Measurements from ENCODE around the gene LFNG.
"Not testable (repeated sequence)": the region's sequence is repeated elsewhere in the genome, so short reads cannot be mapped to it uniquely, and the experiment has no call there.

LFNG gene

DNA sequence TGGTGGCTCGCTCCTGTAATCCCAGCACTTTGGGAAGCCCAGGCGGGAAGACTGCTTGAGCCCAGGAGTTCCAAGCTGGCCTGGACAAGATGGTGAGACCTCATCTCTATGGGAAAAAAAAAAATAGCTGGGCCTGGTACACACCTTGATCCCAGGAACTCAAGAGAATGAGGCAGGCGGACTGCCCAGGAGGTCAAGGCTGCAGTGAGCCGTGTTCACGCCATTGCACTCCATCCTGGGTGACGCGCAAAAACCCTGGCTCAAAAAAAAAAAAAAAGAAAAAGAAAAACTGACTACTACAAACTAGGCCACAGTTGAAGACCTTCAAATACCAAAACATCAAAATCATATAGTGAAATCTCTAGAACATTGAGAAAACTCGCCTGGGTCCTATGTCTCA, 31.8 kb downstream of the LFNG start:
- DNase-seq: no peak

GRCh38 chr7:2553108-2553507, 33.5 kb downstream of the LFNG start:
- DNase-seq: no peak

DNA sequence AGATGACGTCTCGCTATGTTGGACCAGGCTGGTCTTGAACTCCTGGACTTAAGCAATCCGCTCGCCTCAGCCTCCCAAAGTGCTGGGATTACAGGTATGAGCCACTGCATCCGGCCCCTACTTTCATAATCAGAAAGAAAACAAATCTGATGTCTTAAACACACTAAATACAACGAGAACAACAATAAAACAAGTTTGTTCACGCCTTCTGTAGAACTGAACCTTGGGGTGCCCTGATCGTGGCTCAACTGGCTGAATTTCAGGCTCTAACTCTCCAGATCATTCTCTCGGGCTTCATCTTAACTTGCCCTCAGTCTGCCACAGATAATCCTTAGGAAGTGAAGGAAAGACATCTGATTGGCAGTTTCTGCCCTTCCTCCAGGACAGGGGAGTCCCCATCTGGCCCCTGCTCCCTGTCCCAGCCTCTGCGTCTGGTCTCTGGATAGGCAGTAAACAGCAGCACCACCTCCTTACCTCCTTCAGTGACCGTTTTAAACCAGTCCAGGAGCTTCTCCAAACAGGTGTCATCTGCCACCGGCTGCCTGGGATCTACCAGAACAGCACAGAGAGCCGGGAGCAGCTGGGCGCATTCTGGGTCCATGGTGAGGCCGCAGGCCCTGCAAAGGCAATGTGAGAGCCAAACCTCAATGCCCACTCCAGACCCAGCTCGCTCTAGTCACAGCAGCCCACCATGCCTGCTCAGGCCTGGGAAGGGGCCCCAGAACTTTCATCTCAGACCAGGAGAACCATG, 34.4 kb downstream of the LFNG start:
- no peak for DNase-seq

DNA sequence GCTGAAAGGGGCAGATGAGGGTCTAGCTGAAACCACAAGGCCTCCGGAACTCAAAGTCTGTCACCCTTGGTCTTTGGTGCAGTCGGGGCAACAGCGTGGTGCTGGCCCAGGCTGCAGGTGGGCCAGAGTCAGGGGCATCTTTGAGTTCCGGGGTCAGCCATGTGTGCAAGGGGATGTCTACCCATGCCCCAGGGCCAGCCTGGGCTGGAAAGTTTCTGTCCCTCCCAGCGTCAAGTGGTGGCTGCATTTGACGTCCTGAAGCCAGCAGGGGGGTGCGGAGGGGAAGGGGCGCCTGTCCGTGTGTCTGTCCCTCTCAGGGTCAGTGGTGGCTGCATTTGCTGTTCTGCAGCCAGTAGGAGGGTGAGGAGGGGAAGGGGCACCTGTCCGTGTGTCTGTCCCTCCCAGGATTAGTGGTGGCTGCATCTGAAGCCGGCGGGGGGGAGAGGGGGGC, 35.1 kb downstream of the LFNG start:
- no peak for DNase-seq

GRCh38 chr7:2555121-2556052, 35.8 kb downstream of the LFNG start, which contains the start of gene BRAT1:
BRAT1 (minus strand) TSS chr7:2555524; CDS start chr7:2554431, 1,093 bp downstream.
- DNase-seq: peak; percentile 92

- DNase-seq: peak; percentile 82
Observed at GRCh38 chr7:2558629-2559282, 39.2 kb downstream of the LFNG start, which contains the start of gene IQCE. IQCE (plus strand) TSS chr7:2558979; CDS start chr7:2559182, 203 bp downstream.

DNA sequence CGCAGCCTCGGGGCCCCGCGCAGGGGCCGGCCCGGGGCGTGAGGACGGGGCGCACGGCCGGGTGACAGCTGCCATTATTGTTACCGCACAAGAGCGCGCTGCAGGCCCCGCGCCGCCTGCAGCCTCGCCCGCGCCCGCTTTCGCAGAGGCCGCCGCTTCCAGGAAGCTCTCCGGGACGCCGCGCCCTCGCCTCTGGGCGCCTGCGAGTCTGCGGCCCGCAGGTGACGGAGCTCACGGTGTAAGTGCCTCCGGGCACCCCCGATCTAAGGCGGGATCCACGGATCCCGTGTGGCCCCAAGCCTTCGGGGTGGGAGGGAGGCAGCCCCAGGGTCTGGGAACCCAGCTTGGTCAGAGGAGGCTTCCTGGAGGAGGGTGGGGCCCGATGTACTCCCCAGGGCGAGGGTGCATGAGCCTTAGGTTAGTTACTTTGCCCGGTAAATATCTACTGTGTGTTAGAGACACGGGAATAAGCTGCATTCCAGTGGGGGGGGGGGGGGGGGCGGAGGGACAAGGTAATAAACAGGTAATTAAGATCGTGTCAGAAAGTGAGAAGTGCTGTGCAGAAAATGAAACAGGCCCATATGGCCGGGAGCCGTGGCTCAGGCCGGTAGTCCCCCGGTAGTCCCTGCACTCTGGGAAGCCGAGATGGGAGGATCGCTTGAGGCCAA, 39.8 kb downstream of the LFNG start:
- no peak for DNase-seq

DNA sequence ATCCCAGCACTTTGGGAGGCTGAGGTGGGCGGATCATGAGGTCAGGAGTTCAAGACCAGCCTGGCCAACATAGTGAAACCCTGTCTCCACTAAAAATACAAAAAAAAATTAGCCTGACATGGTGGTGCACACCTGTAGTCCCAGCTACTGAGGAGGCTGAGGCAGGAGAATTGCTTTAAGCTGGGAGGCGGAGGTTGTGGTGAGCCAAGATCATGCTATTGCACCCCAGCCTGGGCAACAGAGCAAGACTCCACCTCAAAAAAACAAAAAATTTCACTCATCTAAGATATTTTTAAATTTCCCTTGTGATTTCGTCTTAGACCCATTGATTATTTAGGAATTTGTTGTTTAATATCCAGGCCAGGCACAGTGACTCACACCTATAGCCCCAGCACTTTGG, 44.4 kb downstream of the LFNG start:
- not testable (repeated sequence) for DNase-seq

GRCh38 chr7:2564970-2565540, 45.5 kb downstream of the LFNG start:
- DNase-seq: no peak

DNA sequence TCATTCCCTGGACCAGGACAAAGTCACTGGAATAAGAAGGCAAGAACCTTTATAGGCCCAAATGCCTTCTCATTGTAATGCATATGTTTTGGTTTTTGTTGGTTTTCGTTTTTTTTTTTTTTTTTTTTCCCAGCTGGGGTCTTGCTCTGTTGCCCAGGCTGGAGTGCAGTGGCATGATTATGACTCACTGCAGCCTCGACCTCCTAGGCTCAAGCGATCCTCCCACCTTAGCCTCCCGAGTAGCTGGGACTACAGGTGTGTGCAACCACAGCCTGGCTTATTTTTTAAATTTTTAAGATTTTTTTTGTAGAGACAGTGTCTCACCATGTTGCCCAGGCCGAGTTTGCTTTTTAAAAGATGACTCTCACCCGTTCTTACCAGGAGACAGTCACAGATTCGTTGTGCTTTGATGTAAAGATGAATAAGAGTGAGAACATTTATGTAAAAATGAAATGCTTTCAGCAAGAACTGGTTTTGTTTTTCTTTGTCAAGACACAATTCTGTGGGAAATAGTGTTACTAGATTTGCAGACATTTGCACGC, 46.8 kb downstream of the LFNG start:
- DNase-seq: no peak

DNA sequence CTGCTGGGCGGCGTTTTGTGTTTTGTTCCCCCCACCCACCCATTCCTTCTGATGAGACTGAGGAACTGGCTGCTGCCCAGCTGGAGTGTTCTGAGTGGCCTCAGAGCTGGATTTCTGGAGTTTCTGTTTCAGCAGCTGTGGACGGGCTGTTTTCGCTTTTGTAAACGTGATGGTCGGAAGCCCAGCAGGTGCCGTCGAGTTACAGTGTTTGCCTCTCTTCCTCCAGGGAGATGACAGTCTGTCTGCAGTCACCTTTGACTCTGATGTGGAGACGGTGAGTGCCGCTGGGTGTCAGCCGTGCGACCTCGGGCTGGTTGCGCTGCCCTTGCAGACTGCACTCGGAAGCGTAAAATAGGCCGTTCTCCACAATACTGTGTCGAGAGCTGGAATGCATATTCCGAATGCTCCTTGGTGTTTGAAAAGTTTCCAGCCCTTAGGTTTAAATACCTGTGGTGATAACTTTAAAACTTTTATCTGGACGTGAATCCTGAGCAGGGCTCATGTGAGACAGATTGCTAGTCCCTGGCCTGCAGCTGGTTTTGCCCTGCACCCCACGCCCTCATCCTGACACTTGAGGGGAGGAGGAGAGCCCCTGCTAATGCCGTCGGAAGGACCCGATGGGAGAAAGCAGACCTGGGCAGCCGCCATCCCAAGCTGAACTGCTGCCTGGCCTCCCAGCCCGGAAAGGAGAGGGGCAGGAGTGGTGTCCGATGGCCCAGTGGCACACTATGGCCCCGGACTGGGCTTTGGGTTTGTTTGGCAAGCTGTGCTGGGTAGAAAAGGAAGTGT, 47.5 kb downstream of the LFNG start:
- DNase-seq: peak; percentile 72

DNA sequence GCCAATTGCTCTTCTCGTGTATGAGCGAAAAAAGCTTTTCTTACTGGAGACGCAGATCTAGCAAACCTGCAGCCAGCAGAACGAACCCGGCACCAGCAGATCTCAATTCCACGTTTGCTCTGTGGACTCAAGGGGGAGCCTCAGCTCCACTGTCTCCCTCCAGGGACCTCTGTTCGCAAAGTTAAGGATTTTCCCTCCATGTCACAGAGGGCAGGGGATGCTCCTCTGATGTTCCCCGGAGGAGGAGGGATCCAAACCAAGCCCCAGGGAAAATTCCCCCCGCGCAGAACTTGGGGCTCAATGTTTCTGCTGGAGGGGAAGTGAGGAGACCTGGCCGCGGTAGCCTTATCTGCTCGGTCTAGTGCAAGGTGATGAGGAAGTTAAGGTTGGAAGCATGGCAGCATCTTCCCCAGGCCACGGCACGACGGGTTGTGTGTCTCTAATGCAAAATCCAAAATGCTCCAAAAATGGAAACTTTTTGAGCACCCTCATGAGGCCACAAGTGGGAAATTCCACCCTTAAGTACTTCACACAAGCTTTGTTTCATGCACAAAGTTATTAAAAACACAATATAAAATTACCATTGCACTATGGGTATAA, 48.2 kb downstream of the LFNG start:
- no peak for DNase-seq

GRCh38 chr7:2568521-2569223, 49.1 kb downstream of the LFNG start:
- no peak for DNase-seq

- DNase-seq: no peak
Observed at GRCh38 chr7:2569421-2569820, 49.8 kb downstream of the LFNG start.

DNA sequence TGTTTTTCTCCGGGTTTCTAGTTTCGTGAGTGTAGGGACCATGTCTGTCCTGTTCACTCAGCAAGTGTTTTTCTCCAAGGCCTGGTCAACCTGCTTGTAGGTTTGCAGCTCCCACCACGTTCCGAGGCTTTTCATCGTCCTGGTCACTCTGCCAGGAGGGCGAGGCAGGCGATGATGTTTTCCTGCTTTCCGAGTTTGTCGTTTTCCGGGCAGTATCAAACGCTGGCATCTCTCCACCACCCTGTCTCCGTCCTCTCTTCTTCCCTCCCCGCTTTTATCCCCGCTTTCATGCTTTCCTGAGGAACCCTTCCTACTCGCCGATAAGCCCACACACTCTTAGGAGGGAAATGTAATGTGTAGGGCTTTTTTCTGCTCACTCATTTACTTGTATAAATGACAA, 50.4 kb downstream of the LFNG start:
- DNase-seq: no peak

DNA sequence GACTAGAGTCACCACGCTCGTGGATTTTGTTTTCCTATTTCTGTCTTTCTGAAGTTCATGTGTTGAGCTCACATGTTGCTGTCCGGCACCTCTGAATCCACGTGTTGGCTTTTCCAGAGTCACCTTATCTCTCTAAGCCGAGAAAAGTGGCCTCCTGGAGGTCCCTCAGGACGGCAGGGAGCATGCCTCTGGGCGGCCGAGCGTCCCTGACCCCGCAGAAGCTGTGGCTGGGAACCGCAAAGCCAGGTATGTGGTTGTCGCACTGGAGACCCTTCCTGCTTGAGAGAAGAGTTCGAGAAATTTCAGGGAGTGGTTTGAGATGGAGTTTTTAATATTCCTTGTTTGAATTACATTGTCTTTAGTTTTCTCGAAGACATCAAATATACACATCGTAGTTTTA, 51.8 kb downstream of the LFNG start:
- DNase-seq: no peak

DNA sequence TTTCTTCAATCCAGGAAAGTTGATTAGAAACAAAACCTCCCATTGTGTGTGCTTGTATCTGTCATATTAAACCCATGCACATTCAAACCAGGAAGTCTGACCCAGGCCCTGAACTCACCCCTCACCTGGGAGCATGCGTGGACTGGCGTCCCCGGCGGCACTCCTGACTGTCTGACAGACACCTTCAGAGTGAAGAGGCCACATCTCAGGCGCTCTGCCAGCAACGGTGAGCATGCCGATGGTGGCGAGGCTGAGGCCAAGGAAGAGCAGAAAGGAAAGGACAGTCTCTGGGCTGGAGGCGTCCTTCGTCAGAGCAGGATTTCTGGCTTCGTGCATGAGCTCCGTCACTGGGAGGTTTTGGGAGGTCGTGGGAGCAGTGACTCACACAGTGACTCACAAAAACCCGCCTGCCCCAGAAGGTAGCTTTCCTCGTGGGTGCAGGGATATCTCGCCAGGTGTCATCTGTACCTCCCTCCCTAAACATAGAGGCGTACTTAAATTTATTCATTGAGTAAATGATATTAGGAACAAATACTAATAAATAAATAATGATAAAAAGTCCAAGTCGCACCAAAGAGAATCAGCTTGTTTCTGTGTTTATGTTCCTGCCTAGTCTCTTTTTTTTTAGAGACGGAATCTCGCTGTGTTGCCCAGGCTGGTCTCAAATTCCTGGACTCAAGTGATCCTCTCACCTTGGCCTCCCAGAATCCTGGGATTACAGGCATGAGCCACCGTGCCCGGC, 52.7 kb downstream of the LFNG start:
- no peak for DNase-seq

DNA sequence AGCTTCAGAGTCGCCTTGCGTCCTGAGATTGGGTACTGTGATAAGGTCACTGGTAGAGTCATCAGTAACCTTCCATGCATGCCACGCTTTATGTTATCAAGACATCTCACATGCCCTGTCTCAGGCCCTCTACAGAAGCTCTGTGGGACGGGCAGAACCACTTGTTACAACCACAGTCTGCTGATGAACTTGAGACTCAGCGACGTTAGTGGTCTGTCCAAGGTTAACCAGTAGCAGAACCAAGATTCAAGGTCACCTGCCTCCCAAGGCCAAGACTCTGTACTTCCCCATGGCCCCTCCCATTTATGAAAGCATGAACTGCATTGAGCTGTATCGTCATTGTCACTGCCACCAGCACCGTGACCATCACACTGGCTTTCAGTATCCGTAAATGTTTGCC, 54.2 kb downstream of the LFNG start:
- DNase-seq: no peak

GRCh38 chr7:2575046-2575732, 55.6 kb downstream of the LFNG start:
- DNase-seq: no peak
